Psoas muscle (tissue), 8 donors: Measurements from ENCODE around the gene CDC14A. TPM values are rescaled to one million over a fixed set of nuclear protein-coding genes. Genes with fewer than 3 reads are reported as not detected.

Experiments used
- ATAC-seq, 4 donors: fragments of 200-7000 bp; cut with Tn5 transposase; one replicate each; pipeline ENCODE4 v1.9.1; 2020; ENCODE audit warnings: moderate library complexity in 3 of 4, mild to moderate bottlenecking in 2 of 4
- DNase-seq, 2 donors: peaks; one replicate each; pipeline ENCODE4 v3.0.0-alpha.2; 2020
- H3K27ac ChIP-seq: fragments of 200-600 bp; one replicate; pipeline ENCODE4 v1.8.0; 2022
- H3K27me3 ChIP-seq, 3 donors: fragments of 200-600 bp in 1 of 3; one replicate each; pipeline versions ENCODE4 v1.6.1 to v1.8.0; 2013 to 2022; ENCODE audit warnings: low read length in 2 of 3, mild to moderate bottlenecking in 2 of 3, moderate library complexity in 1 of 3; ENCODE audit not compliant: insufficient read depth in 3 of 3
- H3K36me3 ChIP-seq, 2 donors: fragments of 200-600 bp in 1 of 2; one replicate each; pipeline versions ENCODE4 v1.6.1 to v1.8.0; 2013 to 2022; ENCODE audit warnings: low read depth in 1 of 2, mild to moderate bottlenecking in 1 of 2, moderate library complexity in 1 of 2; ENCODE audit not compliant: insufficient read depth in 1 of 2
- H3K4me1 ChIP-seq: fragments of 200-600 bp; one replicate; pipeline ENCODE4 v1.8.0; 2022
- H3K4me3 ChIP-seq: fragments of 200-600 bp; one replicate; pipeline ENCODE4 v1.8.0; 2022; ENCODE audit warnings: mild to moderate bottlenecking
- H3K9me3 ChIP-seq: fragments of 200-600 bp; one replicate; pipeline ENCODE4 v1.8.0; 2022
- WGBS, 3 donors: extraction: QIAGEN DNeasy Blood & Tissue Kit; methylation state at CpG; one replicate each; pipeline versions ENCODE4 v1.1.6 to v1.1.7; 2013; 5-methylcytosine and 5-hydroxymethylcytosine counted together
- intact Hi-C, 2 donors: fragments of 100-400 bp; cut with DNase I; formaldehyde crosslinking; loops; one replicate each; pipeline versions ENCODE4 v1.11.0 to v1.14.2; 2022
- polyA plus RNA-seq, 3 donors: library from polyadenylated mRNA; stranded (reverse); fragments of 200-250 nt; gene quantifications; one replicate each; pipeline ENCODE4 v1.2.3, GENCODE V29; 2013
- total RNA-seq, 4 donors: library from RNA; stranded (reverse); fragmentation: NEBNext Ultra II Directional in 2 of 4; extraction: Animal tissue kit (Norgen Biotek cat#: 25700) in 2 of 4; gene quantifications; one replicate each; pipeline versions ENCODE4 v1.2.1 to v1.2.4, GENCODE V29; 2021 to 2023
- TF ChIP-seq, protein P1 (sequence below): fragments of 200-600 bp; IDR thresholded peaks from one replicate; pipeline ENCODE4 v1.8.0; 2022; ENCODE audit warnings: antibody characterized with exemption
- donor health status: healthy with polysubstance abuse.
- donor health status: DM: no; HTN: no; CAD: no; lungs with moderate emphysema.
- donor health status: Bipolar disorder and iron deficiency.
- donor health status: healthy.
- donor health status: DM: yes; HTN: yes; CAD: no.
- donor health status: DM: no; HTN: no; CAD: no.
- donor health status: DM: no; HTN: no; CAD: no.
- donor health status: DM: yes; HTN: yes; CAD: no.

Gene CDC14A
- total and polyA plus RNA-seq, 7 donors = 0.44 to 5.5 (median 2.3) TPM

DNA sequence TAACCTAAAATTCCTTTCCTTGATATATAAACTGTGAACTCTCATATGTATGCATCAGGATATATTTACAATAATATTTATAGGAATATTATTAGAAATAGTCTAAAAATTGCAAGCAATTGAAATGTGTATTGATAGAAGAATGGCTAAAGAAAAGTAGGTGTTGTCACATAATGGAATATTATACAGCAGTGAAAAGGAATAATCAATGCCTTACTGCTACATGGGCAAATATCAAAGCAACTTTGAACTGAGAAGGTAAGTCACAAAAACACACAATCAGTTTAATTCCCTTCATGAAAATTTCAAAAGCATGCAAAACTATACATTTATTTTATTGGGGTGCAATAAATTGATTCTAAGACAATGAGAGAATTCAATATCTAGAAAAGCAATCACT lies 35.7 kb upstream of the CDC14A start:
- DNase-seq (no peak), ATAC-seq (no peak)
- Histone ChIP-seq H3K4me3 (no peak overlapping the region), H3K4me1 (no peaks in the 10 kb centered on the region), H3K36me3 (no peaks in the 10 kb centered on the region), H3K27ac (no peak overlapping the region), H3K27me3 (no peaks in the 10 kb centered on the region), H3K9me3 (no peaks in the 10 kb centered on the region)
- TF ChIP-seq, protein P1, sequence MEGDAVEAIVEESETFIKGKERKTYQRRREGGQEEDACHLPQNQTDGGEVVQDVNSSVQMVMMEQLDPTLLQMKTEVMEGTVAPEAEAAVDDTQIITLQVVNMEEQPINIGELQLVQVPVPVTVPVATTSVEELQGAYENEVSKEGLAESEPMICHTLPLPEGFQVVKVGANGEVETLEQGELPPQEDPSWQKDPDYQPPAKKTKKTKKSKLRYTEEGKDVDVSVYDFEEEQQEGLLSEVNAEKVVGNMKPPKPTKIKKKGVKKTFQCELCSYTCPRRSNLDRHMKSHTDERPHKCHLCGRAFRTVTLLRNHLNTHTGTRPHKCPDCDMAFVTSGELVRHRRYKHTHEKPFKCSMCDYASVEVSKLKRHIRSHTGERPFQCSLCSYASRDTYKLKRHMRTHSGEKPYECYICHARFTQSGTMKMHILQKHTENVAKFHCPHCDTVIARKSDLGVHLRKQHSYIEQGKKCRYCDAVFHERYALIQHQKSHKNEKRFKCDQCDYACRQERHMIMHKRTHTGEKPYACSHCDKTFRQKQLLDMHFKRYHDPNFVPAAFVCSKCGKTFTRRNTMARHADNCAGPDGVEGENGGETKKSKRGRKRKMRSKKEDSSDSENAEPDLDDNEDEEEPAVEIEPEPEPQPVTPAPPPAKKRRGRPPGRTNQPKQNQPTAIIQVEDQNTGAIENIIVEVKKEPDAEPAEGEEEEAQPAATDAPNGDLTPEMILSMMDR = no peak
- intact Hi-C loops = no loop called here

DNA sequence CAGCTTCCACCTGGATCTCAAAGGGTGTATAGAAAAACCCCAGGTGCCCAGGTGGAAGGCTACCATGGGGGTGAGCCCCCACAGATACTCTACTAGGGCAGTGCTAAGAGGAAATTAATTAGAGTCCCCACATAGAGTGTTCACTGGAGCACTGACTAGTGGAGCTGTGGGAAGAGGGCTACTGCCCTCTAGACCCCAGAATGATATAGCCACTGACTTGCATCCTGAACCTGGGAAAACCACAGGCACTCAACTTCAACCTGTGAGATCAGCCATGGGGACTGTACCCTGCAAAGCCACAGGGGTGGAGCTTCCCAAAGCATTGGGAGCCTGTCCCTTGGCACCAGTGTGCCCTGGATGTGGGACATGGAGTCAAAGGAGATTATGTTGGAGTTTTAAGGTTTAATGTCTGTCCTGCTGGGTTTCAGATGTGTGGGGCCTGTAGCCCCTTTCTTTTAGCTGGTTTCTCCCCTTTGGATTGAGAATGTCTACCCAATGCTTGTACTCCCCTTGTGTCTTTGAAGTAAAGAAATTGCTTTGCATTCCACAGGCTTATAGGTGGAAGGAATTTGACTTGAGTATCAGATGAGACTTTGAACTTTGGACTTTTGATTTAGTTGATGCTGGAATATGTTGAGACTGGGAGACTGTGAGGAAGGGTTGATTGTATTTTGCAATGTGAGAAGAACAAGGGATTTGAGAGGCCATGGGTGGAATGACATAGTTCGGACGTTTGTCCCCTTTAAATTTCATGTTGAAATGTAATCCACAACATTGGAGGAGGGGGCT lies 31.8 kb upstream of the CDC14A start:
- no peak overlapping the region for H3K27ac ChIP-seq
- H3K36me3 ChIP-seq = no peaks in the 10 kb centered on the region
- no peaks in the 10 kb centered on the region for H3K27me3 ChIP-seq
- WGBS, 3 donors = 51 to 72% (median 57%) methylated on average over 2 of the region's 2 CpGs
- no peaks in the 10 kb centered on the region for H3K9me3 ChIP-seq
- no peak for DNase-seq
- peaks cover 15% of the 10 kb centered on the region for H3K4me1 ChIP-seq
- TF ChIP-seq, protein P1 = no peak
- ATAC-seq = no peak
- intact Hi-C loops = no loop called here
- H3K4me3 ChIP-seq = no peak overlapping the region

DNA sequence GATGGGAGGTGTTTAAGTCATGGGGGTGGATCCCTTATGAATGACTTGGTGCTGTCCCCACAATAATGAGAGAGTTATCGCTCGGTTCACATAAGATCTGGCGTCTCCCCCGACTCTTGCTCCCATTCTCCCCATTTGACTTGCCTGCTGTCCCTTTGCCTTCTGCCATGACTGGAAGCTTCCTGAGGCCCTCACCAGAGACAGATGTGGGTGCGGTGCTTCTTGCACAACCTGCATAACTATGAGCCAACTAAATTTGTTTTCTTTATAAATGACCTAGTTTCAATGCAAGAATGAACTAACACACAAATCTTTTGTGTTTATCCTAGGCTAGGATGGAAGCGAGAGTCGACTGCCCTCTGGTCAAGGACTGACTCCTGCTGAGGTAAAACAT lies 31.2 kb upstream of the CDC14A start:
- TF ChIP-seq, protein P1 = no peak
- H3K27me3 ChIP-seq = no peaks in the 10 kb centered on the region
- H3K4me3 ChIP-seq = no peak overlapping the region
- H3K4me1 ChIP-seq = peaks cover 15% of the 10 kb centered on the region
- DNase-seq (no peak), ATAC-seq (no peak)
- intact Hi-C loops = no loop called here
- WGBS, 3 donors = 97 to 98% (median 97%) methylated on average over 7 of the region's 7 CpGs
- H3K27ac ChIP-seq = no peak overlapping the region
- no peaks in the 10 kb centered on the region for H3K9me3 ChIP-seq
- H3K36me3 ChIP-seq = no peaks in the 10 kb centered on the region

DNA sequence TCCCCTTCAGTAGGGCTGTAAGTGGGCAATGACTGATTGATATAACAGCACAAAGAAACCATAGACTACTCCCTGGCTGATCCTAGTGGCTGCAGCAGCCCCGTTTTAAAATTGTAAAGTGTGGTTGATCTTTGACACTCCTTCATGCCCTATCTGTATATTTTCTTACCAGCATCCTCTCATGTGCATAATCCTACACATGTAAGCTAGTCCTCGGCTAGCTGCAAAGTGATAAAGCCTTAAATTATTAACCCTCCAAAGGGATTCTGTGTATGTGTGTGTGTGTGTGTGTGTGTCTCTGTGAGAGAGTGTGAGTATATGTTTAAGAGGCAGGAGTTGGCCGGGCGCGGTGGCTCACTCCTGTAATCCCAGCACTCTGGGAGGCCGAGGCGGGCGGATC lies 30.8 kb upstream of the CDC14A start:
- DNase-seq = no peak
- Histone ChIP-seq H3K4me1 (peaks cover 15% of the 10 kb centered on the region), H3K4me3 (no peak overlapping the region), H3K27ac (no peak overlapping the region), H3K36me3 (no peaks in the 10 kb centered on the region), H3K27me3 (no peaks in the 10 kb centered on the region), H3K9me3 (no peaks in the 10 kb centered on the region)
- TF ChIP-seq, protein P1 = no peak
- 83 to 90% (median 86%) methylated on average over 8 of the region's 8 CpGs for WGBS, 3 donors
- no peak for ATAC-seq
- intact Hi-C loops = no loop called here
